ACHN (cell line): Measurements from ENCODE around the gene ELFN2.

Source experiments
- DNase-seq: peaks from one replicate; pipeline ENCODE4 v3.0.0-alpha.2; 2015
- in situ Hi-C: cut with HindIII; loops from 2 replicates; pipeline ENCODE4 v1.10.0; 2017; ENCODE audit warnings: low sequenced_read_pairs, low pct_ligation_motif_present, low pct_unique_long_range_greater_than_20kb

ELFN2 gene

DNA sequence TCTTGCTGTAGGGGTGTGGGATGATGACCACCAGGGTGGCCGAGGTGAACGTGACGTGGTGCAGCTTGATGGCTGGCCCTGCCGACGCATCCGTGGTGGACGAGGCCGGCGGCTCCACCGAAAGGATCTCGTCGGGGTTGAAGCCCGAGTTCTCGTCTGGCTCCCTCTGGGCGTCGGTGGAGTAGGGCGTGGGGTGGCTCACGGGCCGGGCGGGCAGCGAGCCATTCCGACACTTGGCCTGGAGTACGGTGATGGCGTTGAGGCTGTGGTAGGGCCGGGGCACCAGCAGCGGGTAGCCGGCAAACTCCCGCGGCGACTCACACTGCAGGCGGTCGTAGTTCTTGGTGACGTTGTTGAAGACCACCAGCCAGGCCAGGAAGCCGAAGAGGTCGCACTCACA, 52.7 kb downstream of the ELFN2 start:
- in situ Hi-C loops, result no loop called here
- DNase-seq, result no peak

DNA sequence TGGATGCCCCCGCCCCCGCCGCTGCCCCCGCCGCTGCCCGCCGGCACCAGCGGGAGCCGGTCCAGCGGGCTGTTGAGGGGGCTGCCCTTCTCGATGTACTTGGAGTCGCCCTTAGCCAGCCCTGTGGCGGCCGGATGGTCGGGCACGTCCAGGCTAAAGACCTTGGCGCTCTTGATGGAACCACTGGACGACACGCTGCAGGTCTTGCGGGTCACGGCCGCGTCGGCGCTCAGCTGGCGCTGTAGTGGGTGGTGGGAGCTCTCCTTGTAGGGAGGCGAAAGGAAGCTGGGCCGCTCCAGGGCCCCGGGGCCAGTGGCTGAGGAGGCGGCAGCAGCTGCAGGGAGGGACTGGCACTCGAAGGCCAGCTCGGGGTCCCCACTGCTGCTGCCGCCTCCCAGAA, 53.8 kb downstream of the ELFN2 start:
- DNase-seq, result no peak
- in situ Hi-C loops, result no loop called here

DNA sequence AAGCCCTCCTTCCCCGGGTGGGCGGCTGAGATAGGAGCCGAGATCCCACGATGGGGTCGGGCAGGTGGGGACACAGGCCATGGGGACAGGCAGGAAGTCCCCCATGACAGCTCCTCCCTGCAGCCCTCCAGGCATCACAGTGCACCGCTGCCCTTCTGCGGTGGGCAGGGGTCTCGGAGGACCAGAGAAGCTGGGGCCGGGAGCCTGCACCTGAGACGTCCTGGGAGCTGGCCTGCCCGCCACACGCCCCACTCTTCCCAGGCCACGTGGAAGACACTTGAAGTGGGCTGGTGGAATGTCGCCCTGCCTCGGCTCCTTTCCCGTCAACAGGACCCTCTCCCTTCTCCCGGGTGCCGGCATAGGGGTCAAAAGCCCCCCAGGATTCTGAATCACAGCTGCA, 55.4 kb downstream of the ELFN2 start:
- no peak for DNase-seq
- in situ Hi-C loops, result no loop called here

DNA sequence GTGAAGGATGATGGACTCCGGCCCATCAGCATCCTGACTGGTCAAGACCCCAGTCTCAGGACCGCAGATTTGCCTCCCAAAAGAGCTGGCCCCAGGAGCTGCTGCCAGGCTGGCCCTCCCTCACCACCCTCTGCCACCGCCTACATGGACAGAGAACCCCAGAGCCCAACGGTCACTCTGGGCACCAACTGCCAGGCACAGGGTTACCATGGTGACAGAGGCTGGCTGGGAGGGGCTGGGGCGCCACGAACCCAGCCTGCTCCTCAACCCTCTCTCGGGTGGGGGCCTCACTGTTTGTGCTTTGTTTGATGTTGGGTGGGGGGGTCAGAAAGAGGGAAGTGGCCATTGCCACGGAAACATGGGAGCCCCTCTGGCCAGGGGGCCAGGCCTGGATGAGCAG, 55.8 kb downstream of the ELFN2 start:
- DNase-seq, result no peak
- in situ Hi-C loops, result no loop called here

DNA sequence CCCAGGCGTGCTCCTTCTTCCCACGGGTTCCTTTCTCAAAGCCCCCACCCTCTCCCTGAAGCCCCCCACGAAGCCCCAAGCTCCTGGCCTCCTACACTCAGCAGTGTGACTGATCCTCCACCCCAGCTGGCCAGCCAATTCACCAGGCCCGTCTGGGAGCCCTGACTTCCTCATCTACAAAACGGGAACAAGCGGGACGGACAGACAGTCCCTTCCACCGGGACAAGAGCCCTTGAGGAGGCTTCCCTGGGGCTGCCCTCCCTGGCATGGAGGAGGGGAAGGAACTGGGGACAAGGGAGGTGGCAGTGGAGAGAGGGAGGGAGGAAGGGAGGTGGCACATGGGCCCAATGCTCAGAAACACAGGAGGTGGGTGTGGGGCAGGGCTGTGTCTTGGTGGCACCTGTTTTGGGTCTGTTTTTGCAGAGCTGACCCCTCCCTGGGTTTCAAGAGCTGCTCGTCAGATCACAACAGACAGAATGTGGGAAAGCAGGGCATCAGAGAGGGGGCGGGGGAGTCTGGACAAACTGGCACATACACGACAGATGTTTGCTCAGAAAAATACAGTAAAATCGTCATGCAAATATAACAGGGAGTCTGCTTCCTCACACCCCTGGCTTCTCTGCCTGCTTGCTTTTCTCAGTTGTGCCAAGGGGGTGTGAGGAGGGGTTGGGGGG, 56.8 kb downstream of the ELFN2 start:
- DNase-seq, result no peak
- in situ Hi-C loops, result no loop called here

DNA sequence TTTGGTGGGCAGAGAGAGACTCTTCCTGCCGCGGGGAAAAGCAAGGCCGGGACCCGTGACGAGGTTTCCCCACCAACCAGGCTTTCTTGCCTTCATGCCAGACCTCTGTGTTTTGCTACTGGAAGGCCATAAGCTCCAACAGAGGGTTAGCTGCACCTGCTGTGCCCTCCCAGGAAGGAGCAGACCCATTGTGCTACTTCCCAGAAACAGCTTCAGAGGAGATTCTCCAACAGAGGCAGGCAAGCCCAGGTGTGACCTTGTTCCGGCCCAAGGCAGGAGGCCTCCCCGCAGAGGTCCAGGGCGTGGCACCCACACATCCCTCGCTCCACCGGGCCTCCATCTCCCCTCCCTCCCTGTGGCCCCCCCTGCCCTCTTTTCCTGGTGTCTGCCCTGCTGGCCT, 57.8 kb downstream of the ELFN2 start:
- in situ Hi-C loops, result no loop called here
- no peak for DNase-seq

DNA sequence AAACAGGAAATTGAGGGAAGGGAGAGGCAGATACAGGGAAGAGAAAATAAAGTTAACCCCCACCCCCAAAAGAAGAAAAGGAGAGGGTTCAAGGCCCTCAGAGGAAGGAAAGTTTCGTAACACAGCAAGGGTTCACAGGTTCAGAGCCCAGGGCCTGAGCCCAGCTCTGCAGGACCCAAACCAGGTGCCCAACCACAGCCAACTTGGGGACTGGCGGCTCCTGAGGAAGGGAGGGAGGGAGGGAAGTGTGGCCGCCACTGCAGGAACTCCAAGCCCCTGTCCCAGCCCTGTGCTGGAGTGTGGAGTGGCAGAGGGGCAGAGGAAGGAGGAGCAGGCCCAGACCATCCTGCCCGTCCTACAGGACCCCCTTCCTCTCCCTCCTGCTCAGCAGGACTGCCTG, 59.2 kb downstream of the ELFN2 start:
- no peak for DNase-seq
- in situ Hi-C loops, result no loop called here

DNA sequence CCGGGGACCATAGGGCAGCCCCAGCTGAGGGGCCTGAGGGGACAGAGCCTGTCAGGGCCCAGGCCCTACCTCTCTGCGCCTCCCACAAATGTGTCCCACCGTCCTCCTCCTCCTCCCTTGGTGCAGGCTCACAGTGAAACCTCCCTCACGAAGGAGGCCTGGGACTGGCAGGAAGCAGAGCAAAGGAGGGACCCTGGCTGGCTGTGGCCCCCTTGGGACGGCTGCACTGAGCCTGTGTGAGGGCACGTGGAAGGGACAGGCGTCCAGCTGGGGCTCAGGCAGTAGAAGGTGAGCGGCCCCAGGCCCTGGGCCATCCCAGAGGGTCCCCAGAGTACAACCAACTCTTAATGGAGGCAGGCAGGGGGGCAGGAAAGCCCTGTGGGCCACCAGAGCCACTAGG, 60.7 kb downstream of the ELFN2 start:
- in situ Hi-C loops, result no loop called here
- no peak for DNase-seq

DNA sequence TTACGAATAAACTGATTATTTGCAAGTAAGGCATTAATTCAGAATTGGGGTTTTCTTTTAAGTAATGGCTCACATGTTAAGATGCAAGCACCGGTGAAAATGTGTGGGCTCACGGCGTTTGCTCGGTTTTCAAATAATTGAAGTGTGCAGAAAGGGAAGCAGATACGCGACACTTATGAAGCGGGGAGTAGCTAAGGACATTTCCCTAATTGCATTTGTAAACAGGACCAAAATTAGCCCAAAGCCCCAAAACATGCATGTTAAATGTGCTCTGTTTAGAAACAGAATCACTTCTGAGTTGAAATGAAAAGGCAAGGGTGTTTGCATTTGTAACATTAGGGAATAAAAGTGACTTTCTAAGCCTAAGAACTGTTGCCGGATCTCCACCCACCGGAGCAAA, 61.3 kb downstream of the ELFN2 start:
- no peak for DNase-seq

DNA sequence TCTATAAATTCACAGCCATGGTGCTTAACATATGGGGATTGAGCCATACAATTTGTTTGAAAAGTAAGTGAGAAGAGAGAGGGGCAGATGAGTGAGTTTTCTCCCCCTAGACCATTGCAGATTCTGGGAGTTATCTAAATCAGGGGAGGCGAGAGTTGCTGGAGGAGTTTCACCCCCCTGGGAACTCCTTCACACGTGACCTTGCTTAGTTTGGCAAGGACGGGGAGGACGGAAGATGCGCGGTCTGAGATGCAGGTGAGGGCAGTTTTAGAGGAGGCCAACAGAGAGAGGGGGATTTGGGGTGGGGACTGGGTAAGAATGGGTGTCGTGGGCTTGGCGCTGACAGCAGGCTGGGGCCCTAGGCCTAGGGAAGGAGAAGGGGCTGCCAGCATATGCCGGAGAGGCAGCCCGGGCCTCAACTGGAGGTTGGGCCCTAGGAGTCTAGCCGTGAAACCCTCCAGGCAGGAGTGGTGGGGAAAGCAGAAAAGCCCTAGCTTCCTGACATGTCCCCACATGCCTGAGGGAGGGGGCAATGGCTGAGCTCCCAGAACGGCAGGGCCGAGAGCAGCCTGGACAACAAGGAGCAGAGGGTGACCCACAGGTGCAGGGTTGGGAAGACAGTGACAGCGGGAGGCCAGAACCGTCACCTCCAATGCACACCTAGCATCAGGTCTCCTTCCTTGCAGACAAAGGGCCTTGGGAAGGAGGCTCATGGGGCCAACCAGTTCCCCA, 63.9 kb downstream of the ELFN2 start:
- in situ Hi-C loops, result no loop called here
- no peak for DNase-seq

More for the DNA sequence above, 61.3 kb downstream of the ELFN2 start:
- in situ Hi-C loops, result no loop called here

DNA sequence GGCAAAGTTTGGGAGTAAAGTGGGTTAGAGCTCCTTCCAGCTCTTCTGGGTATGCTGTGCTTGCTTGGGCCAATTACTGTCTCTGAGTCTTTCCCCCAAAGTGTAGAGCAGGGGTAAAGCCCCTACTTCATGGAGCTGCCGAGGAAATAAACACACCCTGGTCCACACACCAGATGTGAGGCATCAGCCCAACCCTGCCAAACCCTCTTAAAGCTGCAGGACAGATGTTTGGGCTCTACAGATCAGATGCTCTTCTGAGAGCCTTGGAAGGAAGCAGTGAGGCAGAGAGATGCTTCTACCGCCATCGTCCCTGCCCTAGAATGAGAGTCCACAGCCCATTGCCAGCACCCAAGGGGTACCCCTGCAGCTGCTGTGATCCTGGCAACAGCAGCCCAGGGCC, 64.7 kb downstream of the ELFN2 start:
- in situ Hi-C loops, result no loop called here
- DNase-seq, result no peak

DNA sequence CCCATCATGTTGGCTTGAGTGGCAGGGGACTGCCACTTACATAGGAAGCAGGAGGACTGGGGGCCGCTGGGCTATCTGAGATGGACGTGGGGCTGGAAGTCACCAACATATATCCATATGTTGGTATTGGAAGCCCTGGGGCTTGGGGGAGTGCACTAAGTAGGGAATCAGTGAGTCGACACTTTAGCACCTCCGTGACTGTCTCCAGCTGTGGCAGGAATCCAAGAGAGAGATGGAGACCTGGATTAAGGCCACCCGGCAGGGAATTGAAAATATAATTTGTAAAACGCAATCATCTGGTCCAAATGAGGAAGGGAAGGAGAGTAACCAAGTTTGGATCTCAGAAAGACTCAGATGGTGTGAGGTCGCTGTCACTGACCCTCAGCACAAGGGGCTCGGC, 68.4 kb downstream of the ELFN2 start:
- DNase-seq, result no peak
- in situ Hi-C loops, result no loop called here

DNA sequence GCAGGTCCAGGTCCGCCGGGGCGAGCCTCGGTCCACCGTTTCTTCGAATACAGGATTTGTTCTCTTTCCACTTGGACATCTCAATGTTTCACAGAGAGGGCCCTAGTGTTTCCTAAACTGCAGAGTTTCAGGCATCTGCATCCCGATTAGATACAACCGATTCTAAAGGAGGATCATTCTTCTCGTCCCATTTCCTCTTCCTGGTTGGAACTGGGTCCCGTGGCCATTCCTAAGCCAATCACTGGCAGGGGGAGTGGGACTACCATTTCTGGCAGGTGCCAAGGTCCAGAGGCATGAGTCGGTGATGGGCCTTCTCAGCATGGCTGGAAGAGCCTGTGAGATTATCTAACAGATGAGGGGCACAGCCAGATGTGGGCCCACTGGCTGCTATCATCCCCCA, 68.9 kb downstream of the ELFN2 start:
- DNase-seq, result no peak
- in situ Hi-C loops, result no loop called here

DNA sequence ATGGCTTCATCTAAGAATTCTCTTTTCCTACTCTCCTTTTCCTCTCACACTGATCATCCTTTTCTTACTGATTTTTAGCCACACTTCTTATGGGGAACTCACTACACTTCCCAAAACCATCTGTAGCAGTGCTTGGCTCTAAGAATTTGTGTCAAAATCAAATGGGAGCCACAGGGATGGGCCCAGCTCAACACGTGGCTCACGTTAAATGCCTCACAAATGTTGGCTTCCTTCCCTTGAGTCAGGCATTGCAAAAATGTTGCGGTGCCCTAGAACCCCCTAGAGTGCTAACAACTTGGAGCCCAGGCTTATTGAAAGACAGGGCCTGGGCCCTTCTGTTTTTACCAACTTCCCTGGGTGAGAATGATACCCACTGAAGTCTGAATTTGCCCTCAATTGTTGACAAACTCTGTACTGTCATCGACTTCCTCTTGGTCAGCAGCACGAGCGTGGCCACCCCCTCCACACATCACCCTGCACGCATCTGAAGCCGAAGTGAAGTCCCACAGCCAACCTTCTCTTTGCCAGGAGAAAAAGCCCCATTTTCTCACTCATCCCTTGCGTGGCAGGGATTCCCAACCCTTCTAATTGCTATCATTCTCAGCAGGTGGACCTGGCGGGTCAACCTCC, 69.7 kb downstream of the ELFN2 start:
- no peak for DNase-seq
- in situ Hi-C loops, result no loop called here

DNA sequence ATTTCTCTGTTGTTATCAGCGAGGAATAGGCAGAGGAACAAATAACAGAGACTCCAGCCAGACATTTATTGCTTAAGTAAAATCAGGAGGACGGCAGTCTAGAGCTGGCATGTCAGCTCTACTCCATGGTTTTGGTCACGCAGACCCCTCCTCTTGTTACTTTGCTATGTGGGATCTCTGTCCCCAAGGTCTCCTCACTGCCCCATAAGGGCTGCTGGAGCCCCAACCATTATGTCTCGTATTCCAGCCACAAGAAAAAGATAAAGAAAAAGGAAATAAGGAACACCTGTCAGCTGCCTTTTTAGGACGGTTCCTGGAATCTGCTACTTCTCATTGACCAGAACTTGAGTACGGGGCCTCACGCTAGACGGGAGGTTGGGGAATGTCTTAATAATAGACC, 70.4 kb downstream of the ELFN2 start:
- in situ Hi-C loops, result no loop called here
- no peak for DNase-seq

DNA sequence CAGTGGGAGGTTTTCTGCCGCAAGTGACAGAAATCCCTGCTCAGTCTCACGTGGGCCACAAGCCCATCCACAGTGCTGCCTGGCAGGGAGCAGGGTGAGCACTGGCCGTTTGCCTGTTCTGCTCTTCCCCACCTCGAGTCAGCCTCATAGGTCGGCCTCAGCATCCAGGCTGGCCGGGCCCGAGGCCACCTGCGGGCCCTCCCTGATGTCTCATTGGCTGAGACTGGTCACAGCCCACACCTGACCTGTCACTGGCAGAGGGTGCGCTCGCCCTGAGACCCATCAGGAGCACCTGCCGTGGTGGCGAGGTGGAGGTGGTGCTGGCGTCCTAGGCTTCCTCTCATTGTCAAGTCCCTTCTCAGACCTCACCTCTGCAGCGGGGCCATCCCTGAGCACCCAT, 72.1 kb downstream of the ELFN2 start:
- in situ Hi-C loops, result no loop called here

DNA sequence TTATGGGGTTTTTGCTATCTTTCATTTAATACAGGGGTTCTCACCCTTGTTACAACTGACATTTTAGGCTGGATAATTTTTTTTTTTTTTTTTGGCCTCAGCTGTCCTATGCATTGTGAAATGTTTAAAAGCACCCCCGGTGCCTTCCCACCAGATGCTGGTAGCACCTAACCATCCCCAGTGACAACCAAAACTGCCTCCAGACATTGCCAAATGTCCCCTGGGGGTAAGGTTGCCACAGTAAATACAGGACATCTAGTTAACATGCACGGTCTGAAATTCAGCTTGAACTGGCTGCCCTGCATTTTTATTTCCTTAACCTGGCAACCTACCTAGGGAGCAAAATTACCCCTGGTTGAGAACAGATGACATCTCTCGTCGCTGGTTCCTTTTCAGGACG, 72.6 kb downstream of the ELFN2 start:
- no peak for DNase-seq
- in situ Hi-C loops, result no loop called here

More for the DNA sequence above, 72.1 kb downstream of the ELFN2 start:
- no peak for DNase-seq

DNA sequence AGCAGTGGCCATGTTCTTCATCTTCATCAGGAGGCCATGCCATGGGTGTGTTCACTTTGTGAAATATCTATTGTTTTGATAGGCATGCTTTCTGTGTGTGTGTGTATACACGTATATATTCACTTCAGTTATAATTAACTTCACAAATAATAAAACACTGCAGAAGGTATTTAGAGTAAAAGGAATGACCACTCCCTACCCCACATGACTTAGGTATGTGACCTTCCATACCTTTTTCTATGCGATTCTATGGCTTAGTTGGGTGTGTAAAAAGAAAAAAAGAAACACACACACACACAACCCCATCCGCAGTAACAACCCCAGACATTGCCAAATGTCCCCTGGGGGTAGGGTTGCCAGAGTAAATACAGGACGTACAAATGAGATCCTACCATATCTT, 73.0 kb downstream of the ELFN2 start:
- no peak for DNase-seq
- in situ Hi-C loops, result no loop called here

DNA sequence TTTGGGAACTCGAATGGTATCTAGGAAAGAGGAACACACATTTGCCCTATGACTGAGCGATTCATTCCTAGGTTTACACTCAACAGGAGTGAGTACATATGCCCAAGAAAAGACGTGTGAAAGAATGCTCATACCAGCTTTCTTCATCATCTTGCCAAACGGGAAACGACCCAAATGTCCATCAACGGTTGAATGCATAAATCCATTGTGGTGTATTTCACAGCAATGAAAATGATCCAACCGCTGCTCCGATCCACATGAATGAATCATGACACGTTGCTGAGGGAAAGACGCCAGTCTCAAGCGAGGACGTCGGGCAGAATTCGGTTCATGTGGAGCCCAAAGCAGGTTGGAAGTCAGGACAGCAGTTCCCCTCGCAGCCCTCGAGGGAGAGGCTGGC, 73.4 kb downstream of the ELFN2 start:
- DNase-seq, result peak; percentile 97
- in situ Hi-C loops, result no loop called here

DNA sequence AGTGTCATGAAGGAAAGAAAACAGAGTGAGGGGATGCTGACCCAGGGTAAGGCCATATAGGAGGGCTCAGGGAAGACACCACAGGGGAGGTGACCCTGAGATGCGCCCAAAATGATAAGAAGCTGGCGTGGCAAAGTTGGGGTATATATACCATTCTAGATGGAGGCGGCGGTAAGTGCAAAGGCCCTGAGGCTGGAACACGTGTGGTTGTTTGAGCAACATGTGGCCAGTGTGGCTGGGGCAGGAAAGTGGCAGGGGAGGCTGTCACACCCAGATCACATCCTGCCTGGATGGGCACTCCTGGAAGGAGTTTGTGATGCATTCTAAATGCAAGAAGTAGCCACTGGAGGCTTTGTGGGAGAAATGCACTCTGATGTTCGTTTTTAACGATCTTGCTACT, 74.8 kb downstream of the ELFN2 start:
- DNase-seq, result no peak
- in situ Hi-C loops, result no loop called here
